ENCODE results near the gene RPS6KA3. TPM values are rescaled to one million over a fixed set of nuclear protein-coding genes. Genes with fewer than 3 reads are reported as not detected.
A peak's percentile ranks its signal among the peaks of the same experiment; 100 is the strongest.

The RPS6KA3 gene
- total RNA-seq, 4 donors from 2014 or later: 36.1 to 41.6 (median 39.0) TPM

DNA sequence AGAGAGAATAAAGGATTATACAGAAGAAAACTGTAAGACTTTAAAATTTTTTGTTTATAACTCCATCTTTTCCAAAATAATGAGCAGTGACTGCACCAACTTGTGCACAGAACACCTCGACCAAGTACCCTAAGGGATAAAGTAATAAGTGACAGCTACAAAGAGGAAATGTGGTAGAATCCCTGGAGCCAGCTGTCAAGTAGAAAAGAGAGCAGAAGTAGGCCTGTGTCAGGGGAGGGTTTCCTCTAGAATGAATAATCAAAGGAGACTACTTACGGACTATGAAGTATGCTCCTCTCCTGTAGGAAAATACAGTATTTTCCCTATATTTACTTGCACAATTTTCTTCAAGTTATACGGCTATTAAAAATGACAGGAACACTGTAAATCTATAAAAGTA is 126.3 kb downstream of the RPS6KA3 start:
- peak overlapping the region; percentile 90 to 93 (median 92) for H3K27ac ChIP-seq (replicated peaks in 1 of 4)
- H3K4me3 ChIP-seq: peak overlapping the region; percentile 73 to 86 (median 76)
- H3K36me3 ChIP-seq: peaks cover 0 to 38% (median 22%) of the 10 kb centered on the region in 4 donors
- DNase-seq (ENCODE audit: extremely low spot score): no peak
- H3K9me3 ChIP-seq: no peaks in the 10 kb centered on the region
- H3K27me3 ChIP-seq: no peaks in the 10 kb centered on the region
- 24% methylated on average over 3 of the region's 3 CpGs for WGBS
- H3K4me1 ChIP-seq: peaks cover 18 to 33% (median 22%) of the 10 kb centered on the region in 4 donors
- no peak for TF ChIP-seq EP300 (IDR thresholded peaks at IDR 0.05)
- TF ChIP-seq CTCF (IDR thresholded peaks at IDR 0.05): no peak
- TF ChIP-seq POLR2AphosphoS5 (IDR thresholded peaks at IDR 0.05): no peak
- TF ChIP-seq POLR2A (IDR thresholded peaks at IDR 0.05; ENCODE audit: low read depth): no peak
- intact Hi-C loops (cut with DNase I): loop anchor here (5.0 kb wide), 1 partner anchor 127 kb away; the partner anchor contains the start of gene RPS6KA3

- Histone ChIP-seq H3K27ac (replicated peaks in 1 of 4) (peak overlapping the region in 2 of 4 donors; percentile 91 to 93), H3K4me1 (peaks cover 18 to 33% (median 22%) of the 10 kb centered on the region in 4 donors), H3K9me3 (no peaks in the 10 kb centered on the region), H3K36me3 (peaks cover 0 to 43% (median 25%) of the 10 kb centered on the region in 4 donors), H3K4me3 (peak overlapping the region; percentile 73 to 86 (median 76)), H3K27me3 (no peaks in the 10 kb centered on the region)
- intact Hi-C loops (cut with DNase I): loop anchor here (5.0 kb wide), 1 partner anchor 127 kb away; the partner anchor contains the start of gene RPS6KA3
- TF ChIP-seq EP300 (IDR thresholded peaks at IDR 0.05): no peak
- peak in 1 of 2 donors; percentile 9 for TF ChIP-seq POLR2AphosphoS5 (IDR thresholded peaks at IDR 0.05)
- no peak for DNase-seq (ENCODE audit: extremely low spot score)
- 48% methylated on average over 2 of the region's 2 CpGs for WGBS
Observed at GRCh38 chrX:20139966-20140365, 126.7 kb downstream of the RPS6KA3 start.

DNA sequence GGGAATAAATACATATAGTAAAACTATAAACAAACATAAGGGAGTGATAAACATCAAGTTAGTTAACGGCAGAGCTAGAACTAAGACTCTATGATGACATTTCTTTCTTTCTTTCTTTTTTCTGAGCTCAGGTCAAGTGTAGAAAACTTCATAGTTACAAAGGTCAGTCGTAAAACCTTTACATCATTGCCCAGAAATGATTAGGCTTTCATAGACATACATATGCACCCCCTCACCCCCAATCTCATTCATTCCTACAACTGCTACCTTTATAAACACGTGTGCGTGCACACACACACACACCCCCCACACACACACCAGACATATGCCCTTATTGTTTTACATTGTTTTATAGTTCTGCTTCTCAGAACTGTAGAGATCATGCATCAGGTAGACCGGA is 130.8 kb downstream of the RPS6KA3 start:
- intact Hi-C loops (cut with DNase I): no loop called here
- 80% methylated on average over 5 of the region's 5 CpGs for WGBS
- TF ChIP-seq CTCF (IDR thresholded peaks at IDR 0.05): no peak
- no peak for TF ChIP-seq POLR2A (IDR thresholded peaks at IDR 0.05; ENCODE audit: low read depth)
- no peak for TF ChIP-seq EP300 (IDR thresholded peaks at IDR 0.05)
- TF ChIP-seq POLR2AphosphoS5 (IDR thresholded peaks at IDR 0.05): no peak
- Histone ChIP-seq H3K36me3 (peaks cover 0 to 83% (median 62%) of the 10 kb centered on the region in 4 donors), H3K4me3 (no peak overlapping the region), H3K27ac (replicated peaks in 1 of 4) (no peak overlapping the region), H3K27me3 (no peaks in the 10 kb centered on the region), H3K4me1 (peaks cover 18 to 24% (median 22%) of the 10 kb centered on the region in 4 donors), H3K9me3 (no peaks in the 10 kb centered on the region)
- no peak for DNase-seq (ENCODE audit: extremely low spot score)

DNA sequence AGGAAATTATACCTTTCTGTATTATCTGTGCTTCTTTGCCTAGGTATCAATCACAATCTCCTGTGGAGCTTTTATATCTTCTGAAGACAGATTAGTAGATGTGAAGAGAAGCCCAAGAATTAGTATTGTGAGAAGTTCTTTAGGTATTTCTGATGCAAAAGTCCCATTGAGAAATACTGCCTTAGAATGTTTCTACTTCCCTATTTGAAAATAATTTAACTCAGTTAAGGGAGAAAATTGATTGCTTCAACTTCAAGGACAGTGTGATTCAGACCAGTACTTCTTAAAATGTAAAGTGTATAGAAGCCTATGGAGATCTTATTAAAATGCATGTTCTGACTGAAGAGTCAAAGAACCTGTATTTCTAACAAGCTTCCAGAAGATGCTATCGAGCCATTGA is 134.0 kb downstream of the RPS6KA3 start:
- no peak overlapping the region for H3K27ac ChIP-seq (replicated peaks in 1 of 4)
- H3K4me1 ChIP-seq: peaks cover 0 to 12% (median 5%) of the 10 kb centered on the region in 4 donors
- no peak overlapping the region for H3K4me3 ChIP-seq
- no peaks in the 10 kb centered on the region for H3K9me3 ChIP-seq
- no peak for DNase-seq (ENCODE audit: extremely low spot score)
- intact Hi-C loops (cut with DNase I): no loop called here
- no peaks in the 10 kb centered on the region for H3K27me3 ChIP-seq
- no peak for TF ChIP-seq CTCF (IDR thresholded peaks at IDR 0.05)
- no peak for TF ChIP-seq POLR2AphosphoS5 (IDR thresholded peaks at IDR 0.05)
- TF ChIP-seq EP300 (IDR thresholded peaks at IDR 0.05): no peak
- TF ChIP-seq POLR2A (IDR thresholded peaks at IDR 0.05; ENCODE audit: low read depth): no peak
- peaks cover 0 to 93% (median 75%) of the 10 kb centered on the region in 4 donors for H3K36me3 ChIP-seq
- WGBS: 77% methylated on average over 1 of the region's 1 CpG

DNA sequence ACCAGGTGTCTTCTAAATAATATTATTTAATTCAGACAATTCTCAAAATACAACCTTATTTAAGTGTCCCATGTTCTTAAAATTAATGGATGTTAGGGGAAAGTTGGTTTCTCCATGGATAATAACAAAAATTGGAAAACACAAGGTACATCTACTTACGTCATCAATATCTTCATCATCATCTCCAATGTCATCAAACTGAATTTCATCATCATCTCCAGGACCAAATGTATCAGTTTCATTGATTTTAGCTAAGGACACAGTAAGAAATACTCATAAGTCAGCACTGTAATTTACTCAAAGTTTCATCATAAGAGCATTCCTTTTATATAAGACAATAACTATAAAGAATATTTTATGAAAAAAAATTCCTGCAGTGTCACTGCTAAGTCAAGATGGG is 136.4 kb downstream of the RPS6KA3 start:
- peaks cover 0 to 7% (median 5%) of the 10 kb centered on the region in 4 donors for H3K4me1 ChIP-seq
- intact Hi-C loops (cut with DNase I): no loop called here
- 98% methylated on average over 1 of the region's 1 CpG for WGBS
- H3K36me3 ChIP-seq: peaks cover 0 to 70% (median 59%) of the 10 kb centered on the region in 4 donors
- DNase-seq (ENCODE audit: extremely low spot score): no peak
- no peak overlapping the region for H3K4me3 ChIP-seq
- H3K27me3 ChIP-seq: no peaks in the 10 kb centered on the region
- H3K27ac ChIP-seq (replicated peaks in 1 of 4): no peak overlapping the region
- no peaks in the 10 kb centered on the region for H3K9me3 ChIP-seq
- no peak for TF ChIP-seq CTCF (IDR thresholded peaks at IDR 0.05)
- TF ChIP-seq POLR2AphosphoS5 (IDR thresholded peaks at IDR 0.05): no peak
- TF ChIP-seq EP300 (IDR thresholded peaks at IDR 0.05): no peak
- no peak for TF ChIP-seq POLR2A (IDR thresholded peaks at IDR 0.05; ENCODE audit: low read depth)
